ENCODE measurements around the gene PCCA.

GRCh38 chr13:100460791-100461190, 371.9 kb downstream of the PCCA start:
- TF ChIP-seq CTCF (IDR thresholded peaks at IDR 0.05; ENCODE audit: low read length) (no peak), EZH2 (IDR thresholded peaks at IDR 0.05; ENCODE audit: borderline replicate concordance, low read length) (no peak)

All from OCI-LY1 (cell line).